IMR-90 (cell line): ENCODE measurements around the gene SEC16A. TPM values are rescaled to one million over a fixed set of nuclear protein-coding genes. Genes with fewer than 3 reads are reported as not detected.

Experiments
- ATAC-seq: fragments of 200-7000 bp; cut with Tn5 transposase; 2 replicates; pipeline ENCODE4 v1.9.1; 2020; ENCODE audit warnings: low read depth, mild to moderate bottlenecking, moderate library complexity
- BruUV-seq: library from RNA; stranded (reverse); fragments of 400-500 nt; replicated peaks from 2 replicates; lab custom pipeline; 2021; lab: Mats Ljungman, UMichigan
- CTCF ChIA-PET: fragments of 300-600 bp; formaldehyde crosslinking; extraction: SDS; loops from one replicate; lab custom pipeline; 2021; ENCODE audit warnings: antibody characterized with exemption; lab: Yijun Ruan, JAX
- POLR2A ChIA-PET: fragments of 300-600 bp; sonication (Branson Sonifier 250); formaldehyde crosslinking; loops from one replicate; lab custom pipeline; 2022; ENCODE audit warnings: antibody characterized with exemption; ENCODE audit not compliant: unreplicated experiment; lab: Charles Lee
- DNase-seq: peaks from one replicate; pipeline ENCODE4 v3.0.0; 2013
- H2AFZ ChIP-seq: replicated peaks from 2 replicates; pipeline ENCODE3; 2013; ENCODE audit warnings: low read length, mild to moderate bottlenecking; ENCODE audit not compliant: poor library complexity
- H2AK5ac ChIP-seq: 2 replicates; pipeline ENCODE4 v1.6.1; 2013; ENCODE audit warnings: low read depth, low read length, inconsistent platforms
- H2AK9ac ChIP-seq: replicated peaks from 2 replicates; pipeline ENCODE3; 2013; ENCODE audit warnings: mild to moderate bottlenecking, low read depth, low read length, moderate library complexity; ENCODE audit not compliant: poor library complexity
- H2BK120ac ChIP-seq: 2 replicates; pipeline ENCODE4 v1.6.1; 2013; ENCODE audit warnings: low read depth, low read length, inconsistent platforms
- H2BK15ac ChIP-seq: 3 replicates; pipeline ENCODE4 v1.6.1; 2013; ENCODE audit warnings: low read depth, low read length, inconsistent platforms
- H2BK20ac ChIP-seq: 2 replicates; pipeline ENCODE4 v1.6.1; 2013; ENCODE audit warnings: low read depth, mild to moderate bottlenecking, inconsistent platforms, low read length, moderate library complexity
- H2BK5ac ChIP-seq: 2 replicates; pipeline ENCODE4 v1.6.1; 2013; ENCODE audit warnings: mild to moderate bottlenecking, low read depth, low read length, inconsistent platforms; ENCODE audit not compliant: poor library complexity, severe bottlenecking
- H3K14ac ChIP-seq: replicated peaks from 2 replicates; pipeline ENCODE4 v1.6.1; 2013; ENCODE audit warnings: low read depth, low read length, inconsistent platforms
- H3K18ac ChIP-seq: 2 replicates; pipeline ENCODE4 v1.6.1; 2013; ENCODE audit warnings: low read depth, low read length, control low read depth
- H3K23ac ChIP-seq: 2 replicates; pipeline ENCODE4 v1.6.1; 2013; ENCODE audit warnings: low read depth, low read length, inconsistent platforms
- H3K27ac ChIP-seq: 2 replicates; pipeline ENCODE4 v1.5.1; 2013; ENCODE audit warnings: mild to moderate bottlenecking, control low read depth, low read length; ENCODE audit not compliant: insufficient read depth
- H3K27me3 ChIP-seq: 2 replicates; pipeline ENCODE4 v1.6.1; 2013; ENCODE audit warnings: low read length; ENCODE audit not compliant: control insufficient read depth, insufficient read depth
- H3K36me3 ChIP-seq: 2 replicates; pipeline ENCODE4 v1.6.1; 2013; ENCODE audit warnings: low read length, mixed read lengths; ENCODE audit not compliant: control insufficient read depth, insufficient read depth
- H3K4ac ChIP-seq: 2 replicates; pipeline ENCODE4 v1.6.1; 2013; ENCODE audit warnings: low read depth, low read length, inconsistent platforms
- H3K4me1 ChIP-seq: 2 replicates; pipeline ENCODE4 v1.6.1; 2013; ENCODE audit warnings: low read length, mixed read lengths; ENCODE audit not compliant: control insufficient read depth, insufficient read depth
- H3K4me2 ChIP-seq: 2 replicates; pipeline ENCODE4 v1.6.1; 2013; ENCODE audit warnings: low read depth, mild to moderate bottlenecking, control low read depth, low read length, moderate library complexity
- H3K4me3 ChIP-seq: 2 replicates; pipeline ENCODE4 v1.5.1; 2013; ENCODE audit warnings: low read depth, mild to moderate bottlenecking, control low read depth, low read length, moderate library complexity; ENCODE audit not compliant: insufficient read depth
- H3K56ac ChIP-seq: 2 replicates; pipeline ENCODE4 v1.6.1; 2013; ENCODE audit warnings: low read length, inconsistent platforms; ENCODE audit not compliant: insufficient read depth; ENCODE audit errors: extremely low read depth
- H3K79me1 ChIP-seq, 2 experiments: 2 replicates each; pipeline ENCODE4 v1.6.1; 2013; ENCODE audit warnings: low read length in 2 of 2, inconsistent platforms in 1 of 2, low read depth in 1 of 2
- H3K9ac ChIP-seq: 2 replicates; pipeline ENCODE4 v1.6.1; 2013; ENCODE audit warnings: low read depth, low read length, control low read depth
- H3K9me1 ChIP-seq: 2 replicates; pipeline ENCODE4 v1.6.1; 2013; ENCODE audit warnings: low read length, inconsistent platforms; ENCODE audit not compliant: insufficient read depth
- H3K9me3 ChIP-seq: 2 replicates; pipeline ENCODE4 v1.6.1; 2013; ENCODE audit warnings: low read length; ENCODE audit not compliant: control insufficient read depth, insufficient read depth
- H4K20me1 ChIP-seq: 2 replicates; pipeline ENCODE4 v1.6.1; 2013; ENCODE audit warnings: low read length, inconsistent platforms; ENCODE audit not compliant: insufficient read depth
- H4K5ac ChIP-seq: 2 replicates; pipeline ENCODE4 v1.6.1; 2013; ENCODE audit warnings: mild to moderate bottlenecking, low read depth, low read length, control low read depth
- H4K8ac ChIP-seq, 2 experiments: 2 replicates each; pipeline ENCODE4 v1.6.1; 2013; ENCODE audit warnings: low read depth in 2 of 2, low read length in 2 of 2, control low read depth in 1 of 2, inconsistent platforms in 1 of 2
- H4K91ac ChIP-seq: 2 replicates; pipeline ENCODE4 v1.6.1; 2013; ENCODE audit warnings: low read depth, low read length, inconsistent platforms; ENCODE audit not compliant: insufficient read depth
- MAZ ChIP-seq: IDR thresholded peaks from 2 replicates; pipeline ENCODE4 v1.6.1; 2012; ENCODE audit warnings: low read depth, mild to moderate bottlenecking, low read length, improper control_type of control experiment, moderate library complexity, borderline replicate concordance
- RAD21 ChIP-seq: IDR thresholded peaks from 2 replicates; pipeline ENCODE4 v1.6.1; 2012; ENCODE audit warnings: low read length, improper control_type of control experiment
- WGBS, 2 experiments: methylation state at CpG; one replicate each; pipeline versions ENCODE4 v1.1.5 to v1.1.7; 2013; ENCODE audit warnings: missing lambda C conversion rate in 2 of 2; ENCODE audit not compliant: insufficient read length in 1 of 2; ENCODE audit errors: extremely low coverage in 2 of 2; 5-methylcytosine and 5-hydroxymethylcytosine counted together
- dilution Hi-C: fragments of 300-500 bp; cut with HindIII; formaldehyde crosslinking; loops from one replicate; pipeline ENCODE4 v1.14.3; 2018; ENCODE audit warnings: low sequenced_read_pairs; ENCODE audit not compliant: unreplicated experiment
- in situ Hi-C: fragments of 300-500 bp; cut with MboI; formaldehyde crosslinking; loops from 3 replicates; pipeline ENCODE4 v1.14.3; 2019; ENCODE audit warnings: low sequenced_read_pairs, inconsistent platforms, mixed read lengths
- intact Hi-C: fragments of 100-400 bp; cut with micrococcal nuclease; formaldehyde crosslinking; loops from 2 replicates; pipeline ENCODE4 v1.10.0; 2022
- polyA plus RNA-seq, 3 experiments: library from polyadenylated mRNA; depleted of rRNA; stranded (reverse); fragments of >200 nt; gene quantifications; 2 replicates each; pipeline ENCODE4 v1.2.3, GENCODE V29; 2012; ENCODE audit warnings: low replicate concordance in 1 of 3
- total RNA-seq: library from RNA; depleted of rRNA; stranded (reverse); fragments of >200 nt; gene quantifications from 2 replicates; pipeline ENCODE4 v1.2.3, GENCODE V29; 2012

SEC16A gene
- total and polyA plus RNA-seq, 2 of the 4 experiments (the other 2 are of a cell fraction), result 12.2 to 48.1 TPM

GRCh38 chr9:136511670-136512592 lies 29.1 kb upstream of the SEC16A start (continued):
- TF ChIP-seq RAD21, result no peak

GRCh38 chr9:136511144-136511669 lies 28.4 kb upstream of the SEC16A start:
- DNase-seq (no peak), ATAC-seq (no peak)
- no peak overlapping the region for H3K18ac ChIP-seq
- no peak overlapping the region for H3K14ac ChIP-seq
- in situ Hi-C loops, result no loop called here
- no peak overlapping the region for H2BK15ac ChIP-seq
- peaks cover 76% of the 10 kb centered on the region for H3K36me3 ChIP-seq
- ChIA-PET POLR2A (no interaction called here), CTCF (no interaction called here)
- no peak overlapping the region for H2BK5ac ChIP-seq
- H4K5ac ChIP-seq, result no peak overlapping the region
- intact Hi-C loops, result no loop called here
- H4K8ac ChIP-seq, result no peak overlapping the region
- no peak overlapping the region for H3K4me3 ChIP-seq
- dilution Hi-C loops, result no loop called here
- no TSS peak for BruUV-seq
- no peak overlapping the region for H3K9ac ChIP-seq
- no peak overlapping the region for H2BK20ac ChIP-seq
- H3K4ac ChIP-seq, result no peak overlapping the region
- no peak overlapping the region for H3K27ac ChIP-seq
- no peaks in the 10 kb centered on the region for H3K9me1 ChIP-seq
- no peak for TF ChIP-seq MAZ
- H4K20me1 ChIP-seq, result no peaks in the 10 kb centered on the region
- no peak overlapping the region for H2AFZ ChIP-seq
- no peak overlapping the region for H2BK120ac ChIP-seq
- H3K4me1 ChIP-seq, result no peaks in the 10 kb centered on the region
- WGBS, 2 experiments, result 92% methylated on average over 13 of the region's 28 CpGs; no CpG with 5 or more reads in 1 of the 2 experiments
- H3K4me2 ChIP-seq, result no peak overlapping the region
- no peak overlapping the region for H3K56ac ChIP-seq
- H2AK9ac ChIP-seq, result no peak overlapping the region
- no peak overlapping the region for H3K23ac ChIP-seq
- H4K91ac ChIP-seq, result no peak overlapping the region
- H3K79me1 ChIP-seq, result no peaks in the 10 kb centered on the region
- H3K27me3 ChIP-seq, result no peaks in the 10 kb centered on the region
- H3K9me3 ChIP-seq, result no peaks in the 10 kb centered on the region
- H2AK5ac ChIP-seq, result no peak overlapping the region
